ENCODE measurements around the gene PLEKHD1. TPM values are rescaled to one million over a fixed set of nuclear protein-coding genes. Genes with fewer than 3 reads are reported as not detected.

Gene PLEKHD1
- total and polyA plus RNA-seq, 4 donors, result 0.05 to 0.08 (median 0.06) TPM; not detected in 1

DNA sequence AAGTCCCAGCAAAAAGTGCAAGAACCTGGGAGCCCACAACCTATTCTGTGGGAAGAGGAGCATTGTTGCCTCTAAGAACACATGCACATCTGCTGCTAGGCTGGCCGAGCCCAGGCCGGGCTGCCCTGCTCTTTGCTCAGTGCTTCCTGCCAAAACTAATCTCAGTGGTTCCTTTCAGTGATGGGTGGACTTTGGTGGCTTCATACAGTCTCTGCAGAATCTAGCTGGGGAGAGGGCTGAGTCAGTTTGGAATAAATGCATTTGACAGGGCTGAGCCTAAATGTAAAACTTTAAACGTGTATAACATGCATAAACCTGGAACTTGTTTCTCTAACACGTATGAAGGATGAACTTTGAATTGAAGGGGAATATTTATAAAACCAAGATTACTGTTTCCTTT is 45.6 kb downstream of the PLEKHD1 start:
- no peak for TF ChIP-seq FOXA1 (IDR thresholded peaks at IDR 0.05)
- TF ChIP-seq, protein P1, sequence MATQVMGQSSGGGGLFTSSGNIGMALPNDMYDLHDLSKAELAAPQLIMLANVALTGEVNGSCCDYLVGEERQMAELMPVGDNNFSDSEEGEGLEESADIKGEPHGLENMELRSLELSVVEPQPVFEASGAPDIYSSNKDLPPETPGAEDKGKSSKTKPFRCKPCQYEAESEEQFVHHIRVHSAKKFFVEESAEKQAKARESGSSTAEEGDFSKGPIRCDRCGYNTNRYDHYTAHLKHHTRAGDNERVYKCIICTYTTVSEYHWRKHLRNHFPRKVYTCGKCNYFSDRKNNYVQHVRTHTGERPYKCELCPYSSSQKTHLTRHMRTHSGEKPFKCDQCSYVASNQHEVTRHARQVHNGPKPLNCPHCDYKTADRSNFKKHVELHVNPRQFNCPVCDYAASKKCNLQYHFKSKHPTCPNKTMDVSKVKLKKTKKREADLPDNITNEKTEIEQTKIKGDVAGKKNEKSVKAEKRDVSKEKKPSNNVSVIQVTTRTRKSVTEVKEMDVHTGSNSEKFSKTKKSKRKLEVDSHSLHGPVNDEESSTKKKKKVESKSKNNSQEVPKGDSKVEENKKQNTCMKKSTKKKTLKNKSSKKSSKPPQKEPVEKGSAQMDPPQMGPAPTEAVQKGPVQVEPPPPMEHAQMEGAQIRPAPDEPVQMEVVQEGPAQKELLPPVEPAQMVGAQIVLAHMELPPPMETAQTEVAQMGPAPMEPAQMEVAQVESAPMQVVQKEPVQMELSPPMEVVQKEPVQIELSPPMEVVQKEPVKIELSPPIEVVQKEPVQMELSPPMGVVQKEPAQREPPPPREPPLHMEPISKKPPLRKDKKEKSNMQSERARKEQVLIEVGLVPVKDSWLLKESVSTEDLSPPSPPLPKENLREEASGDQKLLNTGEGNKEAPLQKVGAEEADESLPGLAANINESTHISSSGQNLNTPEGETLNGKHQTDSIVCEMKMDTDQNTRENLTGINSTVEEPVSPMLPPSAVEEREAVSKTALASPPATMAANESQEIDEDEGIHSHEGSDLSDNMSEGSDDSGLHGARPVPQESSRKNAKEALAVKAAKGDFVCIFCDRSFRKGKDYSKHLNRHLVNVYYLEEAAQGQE (IDR thresholded peaks at IDR 0.05), result no peak
- Histone ChIP-seq H3K36me3 (ENCODE audit: control insufficient read depth in 4 of 4, insufficient read depth in 3 of 4, low read depth in 1 of 4, low read length in 3 of 4) (no peaks in the 10 kb centered on the region), H3K9ac (ENCODE audit: low read depth in 1 of 2, low read length in 2 of 2) (no peak overlapping the region), H3K27ac (ENCODE audit: low read depth in 1 of 2, low read length in 2 of 2) (no peak overlapping the region), H3K27me3 (ENCODE audit: control insufficient read depth in 4 of 4, insufficient read depth in 4 of 4, low read length in 3 of 4) (no peaks in the 10 kb centered on the region), H3K4me1 (ENCODE audit: control insufficient read depth in 4 of 4, insufficient read depth in 4 of 4, low read length in 3 of 4) (no peaks in the 10 kb centered on the region), H3K4me3 (ENCODE audit: low read depth in 1 of 3, low read length in 3 of 3) (no peak overlapping the region), H3K9me3 (ENCODE audit: control insufficient read depth in 4 of 4, low read length in 3 of 4) (no peaks in the 10 kb centered on the region)
- WGBS, result 47% methylated on average over 4 of the region's 4 CpGs
- DNase-seq (ENCODE audit: low spot score), result no peak

DNA sequence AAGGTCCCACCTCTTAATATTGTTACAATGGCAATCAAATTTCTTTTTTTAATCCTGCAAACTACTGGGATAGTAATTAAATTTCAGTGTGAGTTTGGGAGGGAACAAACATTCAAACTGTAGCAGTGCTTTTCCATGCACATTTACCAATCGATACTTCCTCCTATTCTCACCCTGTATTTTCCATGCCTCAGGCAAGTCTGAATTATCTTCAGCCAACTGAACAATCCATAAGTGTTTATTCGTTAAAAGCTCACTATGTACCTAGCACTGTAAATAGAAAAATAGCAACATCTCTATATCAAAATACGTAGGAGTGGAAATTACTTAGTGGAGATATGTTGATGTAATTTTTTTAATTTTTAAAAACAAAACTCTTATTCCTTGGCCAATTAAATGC is 46.6 kb downstream of the PLEKHD1 start:
- no peaks in the 10 kb centered on the region for H3K4me1 ChIP-seq (ENCODE audit: control insufficient read depth in 4 of 4, insufficient read depth in 4 of 4, low read length in 3 of 4)
- no peaks in the 10 kb centered on the region for H3K36me3 ChIP-seq (ENCODE audit: control insufficient read depth in 4 of 4, insufficient read depth in 3 of 4, low read depth in 1 of 4, low read length in 3 of 4)
- 80% methylated on average over 3 of the region's 3 CpGs for WGBS
- no peaks in the 10 kb centered on the region for H3K27me3 ChIP-seq (ENCODE audit: control insufficient read depth in 4 of 4, insufficient read depth in 4 of 4, low read length in 3 of 4)
- no peak overlapping the region for H3K9ac ChIP-seq (ENCODE audit: low read depth in 1 of 2, low read length in 2 of 2)
- TF ChIP-seq RXRA (IDR thresholded peaks at IDR 0.05), result no peak
- TF ChIP-seq, protein P2, sequence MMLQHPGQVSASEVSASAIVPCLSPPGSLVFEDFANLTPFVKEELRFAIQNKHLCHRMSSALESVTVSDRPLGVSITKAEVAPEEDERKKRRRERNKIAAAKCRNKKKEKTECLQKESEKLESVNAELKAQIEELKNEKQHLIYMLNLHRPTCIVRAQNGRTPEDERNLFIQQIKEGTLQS (IDR thresholded peaks at IDR 0.05), result no peak
- TF ChIP-seq, protein P3, sequence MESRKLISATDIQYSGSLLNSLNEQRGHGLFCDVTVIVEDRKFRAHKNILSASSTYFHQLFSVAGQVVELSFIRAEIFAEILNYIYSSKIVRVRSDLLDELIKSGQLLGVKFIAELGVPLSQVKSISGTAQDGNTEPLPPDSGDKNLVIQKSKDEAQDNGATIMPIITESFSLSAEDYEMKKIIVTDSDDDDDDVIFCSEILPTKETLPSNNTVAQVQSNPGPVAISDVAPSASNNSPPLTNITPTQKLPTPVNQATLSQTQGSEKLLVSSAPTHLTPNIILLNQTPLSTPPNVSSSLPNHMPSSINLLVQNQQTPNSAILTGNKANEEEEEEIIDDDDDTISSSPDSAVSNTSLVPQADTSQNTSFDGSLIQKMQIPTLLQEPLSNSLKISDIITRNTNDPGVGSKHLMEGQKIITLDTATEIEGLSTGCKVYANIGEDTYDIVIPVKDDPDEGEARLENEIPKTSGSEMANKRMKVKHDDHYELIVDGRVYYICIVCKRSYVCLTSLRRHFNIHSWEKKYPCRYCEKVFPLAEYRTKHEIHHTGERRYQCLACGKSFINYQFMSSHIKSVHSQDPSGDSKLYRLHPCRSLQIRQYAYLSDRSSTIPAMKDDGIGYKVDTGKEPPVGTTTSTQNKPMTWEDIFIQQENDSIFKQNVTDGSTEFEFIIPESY (IDR thresholded peaks at IDR 0.05), result no peak
- H3K27ac ChIP-seq (ENCODE audit: low read depth in 1 of 2, low read length in 2 of 2), result no peak overlapping the region
- H3K4me3 ChIP-seq (ENCODE audit: low read depth in 1 of 3, low read length in 3 of 3), result no peak overlapping the region
- no peak for DNase-seq (ENCODE audit: low spot score)
- no peaks in the 10 kb centered on the region for H3K9me3 ChIP-seq (ENCODE audit: control insufficient read depth in 4 of 4, low read length in 3 of 4)

DNA sequence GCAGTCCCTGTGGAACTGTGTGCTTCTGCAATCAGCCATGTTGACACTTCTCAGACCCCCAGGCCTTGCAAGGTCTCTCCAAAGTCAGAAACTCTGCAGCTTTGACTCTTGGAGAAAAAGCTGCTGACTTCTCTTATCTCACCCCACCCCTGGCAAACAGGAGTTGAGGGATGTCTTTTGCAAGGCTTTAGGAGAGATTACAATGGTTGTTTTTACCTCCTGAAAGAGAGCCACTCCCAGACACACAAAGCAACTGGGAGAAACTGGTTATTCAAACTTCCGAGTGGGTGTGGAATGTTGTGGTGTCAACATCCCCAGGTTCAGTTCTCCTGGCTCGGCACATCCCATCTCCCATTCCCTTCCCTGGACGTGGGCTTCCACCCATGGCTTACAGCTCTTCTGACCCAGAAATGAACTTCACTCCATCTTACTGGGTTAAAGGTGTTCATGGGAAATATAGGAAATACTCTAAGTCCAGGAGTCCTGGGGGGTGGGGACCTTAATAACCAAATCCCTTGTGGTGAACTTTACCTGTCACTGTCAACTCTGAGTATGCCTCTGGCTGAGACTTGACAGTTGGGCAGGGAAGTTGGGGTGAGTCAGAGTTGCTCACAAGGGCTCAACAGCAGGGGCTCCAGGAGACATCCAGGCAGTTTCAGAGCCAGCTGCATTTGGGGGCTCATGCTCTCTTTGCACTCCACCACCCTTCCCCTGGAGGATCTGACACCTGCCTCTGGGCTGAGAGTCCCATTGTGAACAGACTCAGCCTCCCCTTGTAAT is 48.2 kb downstream of the PLEKHD1 start:
- Histone ChIP-seq H3K9ac (ENCODE audit: low read depth in 1 of 2, low read length in 2 of 2) (no peak overlapping the region), H3K4me3 (ENCODE audit: low read depth in 1 of 3, low read length in 3 of 3) (no peak overlapping the region), H3K36me3 (ENCODE audit: control insufficient read depth in 4 of 4, insufficient read depth in 3 of 4, low read depth in 1 of 4, low read length in 3 of 4) (no peaks in the 10 kb centered on the region), H3K4me1 (ENCODE audit: control insufficient read depth in 4 of 4, insufficient read depth in 4 of 4, low read length in 3 of 4) (no peaks in the 10 kb centered on the region), H3K27ac (ENCODE audit: low read depth in 1 of 2, low read length in 2 of 2) (no peak overlapping the region), H3K9me3 (ENCODE audit: control insufficient read depth in 4 of 4, low read length in 3 of 4) (no peaks in the 10 kb centered on the region), H3K27me3 (ENCODE audit: control insufficient read depth in 4 of 4, insufficient read depth in 4 of 4, low read length in 3 of 4) (no peaks in the 10 kb centered on the region)
- TF ChIP-seq, protein P2 (IDR thresholded peaks at IDR 0.05), result no peak
- TF ChIP-seq YY1 (IDR thresholded peaks at IDR 0.05), result no peak
- 52% methylated on average over 3 of the region's 3 CpGs for WGBS
- no peak for DNase-seq (ENCODE audit: low spot score)

All from liver (tissue), 9 donors.